H1 (cell line): ENCODE results near the gene TFAP2A. TPM values are rescaled to one million over a fixed set of nuclear protein-coding genes. Genes with fewer than 3 reads are reported as not detected.
A peak's percentile ranks its signal among the peaks of the same experiment; 100 is the strongest.

Experiments
- CTCF ChIA-PET: fragments of 300-600 bp; sonication (Branson Sonifier 250); formaldehyde crosslinking; loops from one replicate; lab custom pipeline; 2021; ENCODE audit not compliant: partially characterized antibody; lab: Charles Lee
- POLR2A ChIA-PET: fragments of 300-600 bp; sonication (Branson Sonifier 250); formaldehyde crosslinking; loops from one replicate; lab custom pipeline; 2021; ENCODE audit warnings: inconsistent platforms; ENCODE audit not compliant: partially characterized antibody; lab: Charles Lee
- DNase-seq, 2 experiments: peaks; one replicate each; pipeline versions ENCODE4 v3.0.0 to v3.0.0-alpha.2; 2010 to 2022; ENCODE audit warnings: low spot score in 2 of 2, low read depth in 1 of 2, mixed read lengths in 1 of 2
- FAIRE-seq: peaks from 2 replicates; lab custom pipeline; 2011; peaks lifted over from hg19 to GRCh38; lab: Jason Lieb, UNC
- H2AFZ ChIP-seq: 2 replicates; pipeline ENCODE4 v1.8.1; 2012; ENCODE audit warnings: low read length, inconsistent platforms
- H2AK5ac ChIP-seq: 2 replicates; pipeline ENCODE4 v1.6.1; 2013; ENCODE audit warnings: low read depth, low read length
- H2BK120ac ChIP-seq: replicated peaks from 2 replicates; pipeline ENCODE3; 2013; ENCODE audit warnings: low read depth, low read length, inconsistent platforms
- H2BK12ac ChIP-seq: 2 replicates; pipeline ENCODE4 v1.6.1; 2013; ENCODE audit warnings: low read depth, low read length
- H2BK15ac ChIP-seq: 2 replicates; pipeline ENCODE4 v1.6.1; 2013; ENCODE audit warnings: low read length
- H2BK20ac ChIP-seq: 2 replicates; pipeline ENCODE4 v1.6.1; 2013; ENCODE audit warnings: low read length
- H2BK5ac ChIP-seq: 2 replicates; pipeline ENCODE4 v1.6.1; 2013; ENCODE audit warnings: low read depth, low read length
- H3K14ac ChIP-seq: 2 replicates; pipeline ENCODE4 v1.6.1; 2013; ENCODE audit warnings: inconsistent platforms; ENCODE audit not compliant: insufficient read length
- H3K18ac ChIP-seq: 2 replicates; pipeline ENCODE4 v1.6.1; 2013; ENCODE audit warnings: low read length; ENCODE audit errors: extremely low read depth
- H3K23ac ChIP-seq: 2 replicates; pipeline ENCODE4 v1.6.1; 2013; ENCODE audit warnings: inconsistent platforms; ENCODE audit not compliant: insufficient read length
- H3K23me2 ChIP-seq: 2 replicates; pipeline ENCODE4 v1.6.1; 2013; ENCODE audit warnings: low read depth, low read length
- H3K27ac ChIP-seq: 2 replicates; pipeline ENCODE4 v1.6.1; 2011; ENCODE audit warnings: low read depth, low read length, inconsistent platforms
- H3K27me3 ChIP-seq, 4 experiments: replicated peaks in 1 of 4; 1 replicate in 1 of 4; 2 replicates in 3 of 4; pipeline versions ENCODE4 v1.6.1 to v1.8.1; 2011 to 2013; ENCODE audit warnings: low read length in 3 of 4, mild to moderate bottlenecking in 3 of 4, inconsistent platforms in 2 of 4, mixed read lengths in 2 of 4, moderate library complexity in 1 of 4; ENCODE audit not compliant: control insufficient read depth in 3 of 4, insufficient read depth in 3 of 4; ENCODE audit errors: extremely low read depth in 1 of 4
- H3K36me3 ChIP-seq, 4 experiments: 2 replicates each; pipeline versions ENCODE4 v1.6.1 to v1.8.1; 2011 to 2013; ENCODE audit warnings: mild to moderate bottlenecking in 4 of 4, low read length in 3 of 4, moderate library complexity in 2 of 4, control low read depth in 1 of 4, inconsistent platforms in 1 of 4; ENCODE audit not compliant: insufficient read depth in 4 of 4, control insufficient read depth in 2 of 4
- H3K4ac ChIP-seq: replicated peaks from 2 replicates; pipeline ENCODE3; 2013; ENCODE audit warnings: low read length, low read depth, mixed read lengths, inconsistent platforms; ENCODE audit not compliant: insufficient read length
- H3K4me1 ChIP-seq, 4 experiments: replicated peaks in 1 of 4; 1 replicate in 1 of 4; 2 replicates in 3 of 4; pipeline versions ENCODE4 v1.6.1 to v1.8.1; 2011 to 2013; ENCODE audit warnings: low read length in 3 of 4, inconsistent platforms in 2 of 4, mixed read lengths in 1 of 4; ENCODE audit not compliant: insufficient read depth in 4 of 4, control insufficient read depth in 3 of 4
- H3K4me2 ChIP-seq, 2 experiments: 2 replicates each; pipeline versions ENCODE4 v1.6.1 to v1.8.1; 2011 to 2013; ENCODE audit warnings: low read depth in 2 of 2, low read length in 2 of 2, control low read depth in 1 of 2, inconsistent platforms in 1 of 2, mild to moderate bottlenecking in 1 of 2; ENCODE audit not compliant: insufficient read depth in 1 of 2
- H3K4me3 ChIP-seq, 4 experiments: fragments of 200-600, 300-600 bp in 1 of 4; sonication (generic), shearing (Covaris generic), sonication (Bioruptor Twin) in 1 of 4; 2 replicates each; pipeline versions ENCODE4 v1.5.1 to v1.8.1; 2011 to 2016; ENCODE audit warnings: low read length in 4 of 4, low read depth in 3 of 4, control low read depth in 2 of 4, inconsistent platforms in 2 of 4, mild to moderate bottlenecking in 2 of 4, mixed read lengths in 1 of 4, moderate library complexity in 1 of 4; ENCODE audit not compliant: insufficient read depth in 2 of 4; ENCODE audit errors: extremely low read depth in 1 of 4
- H3K56ac ChIP-seq: replicated peaks from 2 replicates; pipeline ENCODE3; 2013; ENCODE audit warnings: low read depth, mild to moderate bottlenecking, mixed read lengths, low read length, inconsistent platforms; ENCODE audit not compliant: insufficient read length
- H3K79me1 ChIP-seq: 2 replicates; pipeline ENCODE4 v1.6.1; 2013; ENCODE audit warnings: low read depth, low read length, control low read depth
- H3K79me2 ChIP-seq, 2 experiments: 2 replicates each; pipeline versions ENCODE4 v1.6.1 to v1.8.1; 2012 to 2013; ENCODE audit warnings: low read length in 2 of 2, mild to moderate bottlenecking in 2 of 2, inconsistent platforms in 1 of 2; ENCODE audit not compliant: insufficient read depth in 2 of 2, control insufficient read depth in 1 of 2
- H3K9ac ChIP-seq, 4 experiments: replicated peaks in 1 of 4; 1 replicate in 1 of 4; 2 replicates in 3 of 4; pipeline versions ENCODE4 v1.6.1 to v1.8.1; 2011 to 2013; ENCODE audit warnings: low read depth in 3 of 4, low read length in 3 of 4, control low read depth in 2 of 4, mild to moderate bottlenecking in 2 of 4, moderate library complexity in 2 of 4, inconsistent platforms in 1 of 4; ENCODE audit errors: extremely low read depth in 1 of 4
- H3K9me3 ChIP-seq, 2 experiments: 2 replicates each; pipeline versions ENCODE4 v1.6.1 to v1.8.1; 2012 to 2013; ENCODE audit warnings: mild to moderate bottlenecking in 2 of 2, moderate library complexity in 2 of 2, control low read depth in 1 of 2, inconsistent platforms in 1 of 2, low read depth in 1 of 2, low read length in 1 of 2, mixed read lengths in 1 of 2; ENCODE audit not compliant: insufficient read depth in 2 of 2
- H4K20me1 ChIP-seq, 2 experiments: replicated peaks in 1 of 2; 2 replicates each; pipeline versions ENCODE3 to v1.8.1; 2011 to 2013; ENCODE audit warnings: inconsistent platforms in 2 of 2, low read length in 2 of 2, mild to moderate bottlenecking in 1 of 2; ENCODE audit not compliant: insufficient read depth in 2 of 2, control insufficient read depth in 1 of 2
- H4K5ac ChIP-seq: 2 replicates; pipeline ENCODE4 v1.6.1; 2013; ENCODE audit warnings: low read length, low read depth, mixed read lengths, inconsistent platforms; ENCODE audit not compliant: insufficient read length
- H4K8ac ChIP-seq: 2 replicates; pipeline ENCODE4 v1.8.0; 2013; ENCODE audit warnings: mild to moderate bottlenecking, moderate library complexity, low read length, inconsistent platforms; ENCODE audit not compliant: insufficient read depth; ENCODE audit errors: extremely low read depth
- H4K91ac ChIP-seq: replicated peaks from 2 replicates; pipeline ENCODE3; 2013; ENCODE audit warnings: low read length, mixed read lengths, inconsistent platforms; ENCODE audit not compliant: insufficient read length
- CTBP2 ChIP-seq: IDR thresholded peaks from 2 replicates; pipeline ENCODE4 v1.7.0; 2011; ENCODE audit warnings: borderline replicate concordance, mild to moderate bottlenecking, moderate library complexity, mixed read lengths, low read length; ENCODE audit not compliant: insufficient read depth, insufficient read length
- EGR1 ChIP-seq: IDR thresholded peaks from 2 replicates; pipeline ENCODE4 v1.6.1; 2011; ENCODE audit warnings: low read depth, low read length, borderline replicate concordance
- KDM4A ChIP-seq: IDR thresholded peaks from one replicate; pipeline ENCODE4 v1.7.1; 2012; ENCODE audit warnings: low read depth, mild to moderate bottlenecking, moderate library complexity, low read length, inconsistent platforms; ENCODE audit not compliant: severe bottlenecking
- NRF1 ChIP-seq: IDR thresholded peaks from 2 replicates; pipeline ENCODE4 v1.6.1; 2011; ENCODE audit warnings: mild to moderate bottlenecking, low read depth, low read length, improper control_type of control experiment
- RBBP5 ChIP-seq: IDR thresholded peaks from 2 replicates; pipeline ENCODE4 v1.7.1; 2012; ENCODE audit warnings: low read depth, mild to moderate bottlenecking, inconsistent platforms, low read length, moderate library complexity, borderline replicate concordance
- SP1 ChIP-seq: IDR thresholded peaks from 2 replicates; pipeline ENCODE4 v1.6.1; 2011; ENCODE audit warnings: low read depth, low read length
- SUZ12 ChIP-seq: fragments of 200-600 bp; sonication (generic); IDR thresholded peaks from 2 replicates; pipeline ENCODE4 v1.6.1; 2012; ENCODE audit warnings: mild to moderate bottlenecking, inconsistent platforms, low read length, moderate library complexity, mixed read lengths
- WGBS, 2 experiments: shearing (Covaris generic) in 1 of 2; methylation state at CpG; one replicate each; pipeline versions ENCODE4 v1.1.6 to v1.1.7; 2013 to 2015; ENCODE audit warnings: low lambda C conversion rate in 2 of 2, mixed read lengths in 2 of 2, inconsistent platforms in 1 of 2, low coverage in 1 of 2, missing lambda C conversion rate in 1 of 2; ENCODE audit not compliant: insufficient replicate concordance in 2 of 2, insufficient coverage in 1 of 2, insufficient read length in 1 of 2; ENCODE audit errors: extremely low coverage in 1 of 2, missing lambda C conversion rate in 1 of 2; 5-methylcytosine and 5-hydroxymethylcytosine counted together
- polyA plus RNA-seq, 7 experiments: library from polyadenylated mRNA; depleted of rRNA in 3 of 7; stranded (reverse) in 5 of 7; unstranded in 2 of 7; fragments of >200 nt in 5 of 7; fragments of 200-250 nt in 2 of 7; gene quantifications; 1 replicate in 5 of 7; 2 replicates in 1 of 7; 4 replicates in 1 of 7; pipeline versions ENCODE4 v1.2.1 to v1.2.3, GENCODE V29; 2011 to 2013; ENCODE audit warnings: missing spikeins in 2 of 7, mixed read lengths in 2 of 7
- total RNA-seq: library from RNA; stranded (reverse); fragmentation: NEBNext Ultra II Directional; extraction: Animal tissue kit (Norgen Biotek cat#: 25700); gene quantifications from 2 replicates; pipeline ENCODE4 v1.2.1, GENCODE V29; 2021

Gene TFAP2A
- total and polyA plus RNA-seq, 2 of the 8 experiments (the other 6 are each of a cell fraction or from before 2014, with no cell fraction given): 0.23 TPM; not detected in 1

DNA sequence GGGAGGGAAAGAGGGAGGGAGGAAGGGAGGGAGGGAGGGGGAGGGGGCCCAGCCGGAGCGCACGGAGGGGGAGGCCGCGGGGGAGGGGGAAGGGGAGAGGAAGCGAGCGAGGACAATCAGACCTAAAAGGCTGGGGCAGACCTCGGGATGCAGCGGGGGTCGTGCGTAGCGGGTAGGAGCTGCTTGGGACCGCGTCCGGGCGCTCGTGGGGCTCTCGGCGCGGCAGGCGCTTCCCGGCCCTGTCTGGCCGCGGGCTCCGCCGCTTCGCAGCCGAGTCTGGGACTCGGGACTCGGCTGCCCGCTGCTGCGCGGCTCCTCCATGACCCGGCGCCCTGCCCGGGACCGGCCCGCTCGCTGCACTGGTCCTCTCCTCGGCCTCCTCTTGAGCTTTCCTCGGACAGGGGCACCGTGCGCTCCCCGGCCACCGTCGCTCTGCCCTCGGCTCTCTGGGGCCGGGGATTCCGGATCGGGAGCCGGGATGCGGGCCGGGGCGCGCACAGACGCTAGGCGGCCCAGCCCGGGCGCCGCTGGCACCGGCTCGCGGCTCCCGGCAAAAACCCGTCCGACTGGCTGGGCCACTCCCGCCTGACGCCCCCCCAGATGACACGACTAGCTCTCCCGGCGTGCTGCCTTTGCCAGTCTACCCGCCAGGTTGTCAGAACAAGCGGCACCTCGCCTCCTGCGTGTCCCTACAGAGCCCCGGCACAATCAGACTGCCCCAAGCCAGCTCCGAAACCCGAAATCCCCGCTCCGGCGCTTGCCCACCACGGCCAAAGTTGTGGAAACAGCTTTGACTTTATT, 2.2 kb downstream of the TFAP2A start:
- DNase-seq (peak in 1 of 2 experiments; percentile 83), FAIRE-seq (no peak)
- Histone ChIP-seq H2BK20ac (no peak overlapping the region), H3K56ac (no peak overlapping the region), H3K4me2 (peak overlapping the region; percentile 63 to 74), H3K27ac (no peak overlapping the region), H3K9me3 (no peaks in the 10 kb centered on the region; a peak in 1 of 4 replicates), H3K9ac (no peak overlapping the region), H2AFZ (no peak overlapping the region), H2BK15ac (no peak overlapping the region), H3K79me1 (no peaks in the 10 kb centered on the region), H3K4me3 (peak overlapping the region; percentile 42 to 58 (median 48)), H2AK5ac (no peak overlapping the region), H4K8ac (peak overlapping the region; percentile 88; the same call in 1 of the 2 replicates), H3K36me3 (no peaks in the 10 kb centered on the region; a peak in 1 of 8 replicates), H3K14ac (no peak overlapping the region), H4K5ac (no peak overlapping the region), H3K23ac (no peak overlapping the region), H4K20me1 (peaks cover 12 to 19% of the 10 kb centered on the region in 2 experiments), H3K4ac (no peak overlapping the region), H3K79me2 (no peaks in the 10 kb centered on the region), H3K18ac (no peak overlapping the region), H3K27me3 (peaks cover 77 to 98% (median 87%) of the 10 kb centered on the region in 4 experiments), H2BK5ac (no peak overlapping the region), H4K91ac (no peak overlapping the region), H3K23me2 (peaks cover 14% of the 10 kb centered on the region; the same call in 1 of the 2 replicates), H2BK120ac (no peak overlapping the region), H3K4me1 (peaks cover 4 to 43% (median 29%) of the 10 kb centered on the region in 4 experiments), H2BK12ac (peak overlapping the region; percentile 82; the same call in 1 of the 2 replicates)
- WGBS, 2 experiments: 0% methylated on average over 50 of the region's 82 CpGs; no CpG with 5 or more reads in 1 of the 2 experiments
- TF ChIP-seq RBBP5: peak; percentile 86
- peak; percentile 95 for TF ChIP-seq CTBP2
- TF ChIP-seq EGR1: peak; percentile 22; the same call in 1 of the 2 replicates
- no peak for TF ChIP-seq SP1
- TF ChIP-seq KDM4A: peak; percentile 77
- TF ChIP-seq SUZ12: peak; percentile 34
- TF ChIP-seq NRF1: no peak
- ChIA-PET CTCF (interaction anchor here (1.1 to 21.9 kb wide), 5 partner anchors 11 to 29 kb away, joined by 3 to 365 read pairs (median 40); no protein-coding TSS in a partner anchor), POLR2A (interaction anchor here (1.1 to 1.6 kb wide), 6 partner anchors 8 to 23 kb away, joined by 3 to 5 read pairs (median 4); no protein-coding TSS in a partner anchor)
